Right lobe of liver (tissue), 6 donors: ENCODE measurements around the gene ENTREP1. TPM values are rescaled to one million over a fixed set of nuclear protein-coding genes. Genes with fewer than 3 reads are reported as not detected.

Experiments used
- ATAC-seq, 4 donors: fragments of 200-7000 bp; cut with Tn5 transposase; one replicate each; pipeline ENCODE4 v1.9.1; 2020; ENCODE audit warnings: mild to moderate bottlenecking in 4 of 4, moderate library complexity in 4 of 4
- DNase-seq, 3 donors: peaks; one replicate each; pipeline ENCODE4 v3.0.0-alpha.2; 2020
- H3K27ac ChIP-seq, 3 donors: fragments of 200-600 bp; one replicate each; pipeline ENCODE4 v1.8.0; 2022
- H3K27me3 ChIP-seq, 2 donors: fragments of 200-600 bp; one replicate each; pipeline ENCODE4 v1.8.0; 2022
- H3K36me3 ChIP-seq, 4 donors: fragments of 200-600 bp; sonication (generic) in 1 of 4; one replicate each; pipeline versions ENCODE4 v1.5.1 to v1.8.0; 2017 to 2022; ENCODE audit warnings: control low read depth in 1 of 4
- H3K4me1 ChIP-seq, 4 donors: fragments of 200-600 bp; sonication (generic) in 1 of 4; one replicate each; pipeline versions ENCODE4 v1.5.1 to v1.8.0; 2017 to 2022; ENCODE audit warnings: control low read depth in 1 of 4
- H3K4me3 ChIP-seq, 3 donors: fragments of 200-600 bp; one replicate each; pipeline ENCODE4 v1.8.0; 2022
- H3K9me3 ChIP-seq, 4 donors: fragments of 200-600 bp; sonication (generic) in 1 of 4; one replicate each; pipeline versions ENCODE4 v1.5.1 to v1.8.0; 2017 to 2022; ENCODE audit warnings: control low read depth in 1 of 4
- POLR2A ChIP-seq: fragments of 450-650 bp; IDR thresholded peaks from one replicate; pipeline ENCODE4 v1.6.1; 2017; ENCODE audit warnings: antibody characterized with exemption, mild to moderate bottlenecking
- WGBS: methylation state at CpG from one replicate; pipeline ENCODE4 v1.1.6; 2018; ENCODE audit warnings: low coverage, low lambda C conversion rate; ENCODE audit not compliant: insufficient coverage; ENCODE audit errors: missing lambda C conversion rate; 5-methylcytosine and 5-hydroxymethylcytosine counted together
- intact Hi-C, 2 donors: fragments of 100-400 bp; cut with DNase I; formaldehyde crosslinking; loops; one replicate each; pipeline versions ENCODE4 v1.11.2 to v1.14.1; 2022
- total RNA-seq, 6 experiments: library from RNA; depleted of rRNA in 2 of 6; stranded (reverse); fragments of >200 nt in 2 of 6; fragmentation: NEBNext Ultra II Directional in 3 of 6; extraction: Animal tissue kit (Norgen Biotek cat#: 25700) in 3 of 6; gene quantifications; one replicate each; pipeline versions ENCODE4 v1.1.0 to v1.2.4, GENCODE V29; 2016 to 2023
- TF ChIP-seq, protein P1 (sequence below), 4 donors: fragments of 200-600 bp in 3 of 4; fragments of 450-650 bp in 1 of 4; IDR thresholded peaks; one replicate each; pipeline versions ENCODE4 v1.5.1 to v1.8.0; 2016 to 2022; ENCODE audit warnings: antibody characterized with exemption in 4 of 4, mild to moderate bottlenecking in 2 of 4
- donor health status: DM: no; HTN: yes; CAD: no.
- donor health status: DM: no; HTN: no; CAD: no.
- donor health status: DM: no; HTN: no; CAD: no.
- donor health status: DM: no; HTN: yes; CAD: no.
- donor health status: DM: no; HTN: yes; CAD: no.

Gene ENTREP1
- total RNA-seq, 6 experiments from 2014 or later: 0.12 to 0.42 (median 0.30) TPM

DNA sequence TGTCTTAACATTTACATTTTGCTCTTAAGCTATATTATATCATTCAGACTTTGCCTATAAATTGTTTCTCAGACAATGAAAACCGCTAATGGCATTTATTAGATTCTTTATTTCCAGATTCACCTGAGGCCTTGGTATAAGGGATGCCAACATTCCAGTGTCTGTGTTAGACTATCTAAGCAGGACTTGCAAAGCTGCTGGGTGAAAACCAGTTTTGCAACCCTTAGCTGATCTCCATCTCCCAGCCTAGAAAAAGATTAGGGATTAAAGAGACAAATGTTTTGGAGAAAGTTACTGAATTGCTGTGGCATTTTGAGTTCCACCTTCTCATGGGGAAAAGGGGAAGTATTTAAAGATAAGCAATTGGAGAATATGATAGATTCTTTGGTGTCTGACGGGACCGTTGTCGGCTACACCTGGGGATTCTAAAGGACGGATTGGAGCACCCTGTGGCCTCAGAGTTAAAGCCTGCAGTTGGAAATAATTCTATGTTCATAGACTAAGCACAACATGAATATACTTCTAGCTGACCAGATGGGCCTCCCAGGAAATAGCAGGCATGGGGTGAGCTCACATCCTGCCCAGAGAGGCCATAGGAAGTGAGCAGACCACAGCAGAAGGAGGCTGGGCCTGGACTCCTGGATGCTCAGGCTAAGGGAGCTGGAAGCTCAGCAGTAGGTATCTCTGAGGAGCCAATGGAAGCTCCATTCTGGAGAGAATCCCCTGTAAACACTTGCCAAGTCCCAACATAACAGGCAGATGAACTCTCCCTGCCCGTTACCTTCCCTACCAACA is 21.8 kb downstream of the ENTREP1 start:
- H3K9me3 ChIP-seq: no peaks in the 10 kb centered on the region
- no peaks in the 10 kb centered on the region for H3K27me3 ChIP-seq
- H3K36me3 ChIP-seq: no peaks in the 10 kb centered on the region
- no peak overlapping the region for H3K27ac ChIP-seq
- no peaks in the 10 kb centered on the region for H3K4me1 ChIP-seq
- H3K4me3 ChIP-seq: no peak overlapping the region
- intact Hi-C loops: no loop called here
- 69% methylated on average over 5 of the region's 6 CpGs for WGBS
- ATAC-seq (no peak), DNase-seq (no peak)
- no peak for TF ChIP-seq POLR2A
- TF ChIP-seq, protein P1, sequence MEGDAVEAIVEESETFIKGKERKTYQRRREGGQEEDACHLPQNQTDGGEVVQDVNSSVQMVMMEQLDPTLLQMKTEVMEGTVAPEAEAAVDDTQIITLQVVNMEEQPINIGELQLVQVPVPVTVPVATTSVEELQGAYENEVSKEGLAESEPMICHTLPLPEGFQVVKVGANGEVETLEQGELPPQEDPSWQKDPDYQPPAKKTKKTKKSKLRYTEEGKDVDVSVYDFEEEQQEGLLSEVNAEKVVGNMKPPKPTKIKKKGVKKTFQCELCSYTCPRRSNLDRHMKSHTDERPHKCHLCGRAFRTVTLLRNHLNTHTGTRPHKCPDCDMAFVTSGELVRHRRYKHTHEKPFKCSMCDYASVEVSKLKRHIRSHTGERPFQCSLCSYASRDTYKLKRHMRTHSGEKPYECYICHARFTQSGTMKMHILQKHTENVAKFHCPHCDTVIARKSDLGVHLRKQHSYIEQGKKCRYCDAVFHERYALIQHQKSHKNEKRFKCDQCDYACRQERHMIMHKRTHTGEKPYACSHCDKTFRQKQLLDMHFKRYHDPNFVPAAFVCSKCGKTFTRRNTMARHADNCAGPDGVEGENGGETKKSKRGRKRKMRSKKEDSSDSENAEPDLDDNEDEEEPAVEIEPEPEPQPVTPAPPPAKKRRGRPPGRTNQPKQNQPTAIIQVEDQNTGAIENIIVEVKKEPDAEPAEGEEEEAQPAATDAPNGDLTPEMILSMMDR (IDR thresholded peaks at IDR 0.05): no peak

DNA sequence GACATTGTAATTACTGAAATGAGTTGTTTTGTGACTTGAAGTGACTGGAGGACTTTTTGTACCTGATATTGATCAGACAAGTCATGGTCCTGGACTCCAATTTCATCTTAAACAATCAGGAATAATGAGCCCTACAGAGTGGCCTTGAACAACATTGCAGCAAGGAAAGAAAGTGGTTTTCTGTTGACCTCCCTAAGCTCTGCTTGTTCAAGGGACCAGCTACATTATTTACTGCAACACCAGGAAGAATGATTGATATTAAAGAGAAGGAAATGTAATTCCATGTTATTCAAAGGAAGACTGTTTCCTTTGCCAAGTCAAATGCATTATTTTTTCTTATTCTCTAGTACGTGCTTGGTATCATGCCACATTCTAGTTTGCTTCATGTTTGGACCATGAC is 22.6 kb downstream of the ENTREP1 start:
- Histone ChIP-seq H3K4me3 (no peak overlapping the region), H3K36me3 (no peaks in the 10 kb centered on the region), H3K9me3 (no peaks in the 10 kb centered on the region), H3K4me1 (no peaks in the 10 kb centered on the region), H3K27ac (no peak overlapping the region), H3K27me3 (no peaks in the 10 kb centered on the region)
- TF ChIP-seq, protein P1 (IDR thresholded peaks at IDR 0.05): no peak
- TF ChIP-seq POLR2A: no peak
- ATAC-seq (no peak), DNase-seq (no peak)
- 31% methylated on average over 1 of the region's 1 CpG for WGBS
- intact Hi-C loops: no loop called here

DNA sequence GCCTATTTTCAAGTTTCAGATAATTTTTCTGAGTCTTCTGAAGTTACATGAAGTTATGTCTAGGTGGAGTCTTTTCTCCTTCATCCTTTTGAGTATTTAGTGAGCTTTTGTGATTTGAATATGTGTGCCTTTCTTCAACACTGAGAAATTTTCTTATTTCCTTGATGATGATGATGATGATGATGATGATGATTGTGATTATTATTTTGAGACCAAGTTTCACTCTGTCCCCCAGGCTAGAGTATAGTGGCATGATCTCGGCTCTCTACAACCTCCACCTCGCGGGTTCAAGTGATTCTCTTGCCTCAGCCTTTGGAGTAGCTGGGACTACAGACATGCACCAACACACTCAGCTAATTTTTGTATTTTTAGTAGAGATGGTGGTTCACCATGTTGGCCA is 26.2 kb downstream of the ENTREP1 start:
- no peak for TF ChIP-seq POLR2A
- TF ChIP-seq, protein P1 (IDR thresholded peaks at IDR 0.05): no peak
- WGBS: 86% methylated on average over 3 of the region's 3 CpGs
- Histone ChIP-seq H3K27me3 (no peaks in the 10 kb centered on the region), H3K4me3 (no peak overlapping the region), H3K9me3 (no peaks in the 10 kb centered on the region), H3K27ac (no peak overlapping the region), H3K4me1 (no peaks in the 10 kb centered on the region), H3K36me3 (no peaks in the 10 kb centered on the region)
- DNase-seq (no peak), ATAC-seq (no peak)
- intact Hi-C loops: no loop called here

DNA sequence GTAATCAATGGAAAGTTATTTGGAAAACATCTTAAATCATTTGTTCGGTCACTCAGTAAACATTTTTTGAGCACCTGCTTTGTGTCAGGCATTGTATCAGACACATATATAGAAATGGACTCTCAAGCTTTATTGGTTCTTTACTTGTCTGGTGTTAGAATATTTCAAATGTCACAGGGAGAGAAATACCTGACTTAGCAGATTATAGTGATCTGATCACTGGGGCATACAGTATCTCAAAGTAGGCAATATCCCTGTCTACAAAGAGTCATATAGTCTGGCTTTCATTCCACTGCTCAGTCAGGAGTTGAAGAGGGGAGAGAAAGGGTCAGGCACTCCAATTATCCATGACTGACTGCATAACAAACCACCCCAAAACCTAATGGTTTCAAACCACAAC is 30.2 kb downstream of the ENTREP1 start:
- WGBS: 93% methylated on average over 1 of the region's 1 CpG
- Histone ChIP-seq H3K27me3 (no peaks in the 10 kb centered on the region), H3K4me3 (no peak overlapping the region), H3K27ac (no peak overlapping the region), H3K36me3 (no peaks in the 10 kb centered on the region), H3K9me3 (no peaks in the 10 kb centered on the region), H3K4me1 (no peaks in the 10 kb centered on the region)
- intact Hi-C loops: no loop called here
- ATAC-seq (no peak), DNase-seq (no peak)
- TF ChIP-seq, protein P1 (IDR thresholded peaks at IDR 0.05): no peak
- TF ChIP-seq POLR2A: no peak
